GOT3 (cell line): Measurements from ENCODE around the gene ADARB2.
"Not testable (repeated sequence)": the region's sequence is repeated elsewhere in the genome, so short reads cannot be mapped to it uniquely, and the experiment has no call there.

Experiments
- DNase-seq: peaks from one replicate; lab custom pipeline; 2025; ENCODE audit warnings: mixed read lengths; lab: John Stamatoyannopoulos, UW

The ADARB2 gene

GRCh38 chr10:1255600-1256431, 481.5 kb downstream of the ADARB2 start:
- no peak for DNase-seq

- no peak for DNase-seq
These were observed 482.2 kb downstream of the ADARB2 start for GRCh38 chr10:1255118-1255517.

GRCh38 chr10:1253523-1254353, 483.6 kb downstream of the ADARB2 start:
- no peak for DNase-seq

GRCh38 chr10:1251769-1252168, 485.6 kb downstream of the ADARB2 start:
- no peak for DNase-seq

- DNase-seq = no peak
These were observed 488.0 kb downstream of the ADARB2 start for GRCh38 chr10:1249142-1249920.

- not testable (repeated sequence) for DNase-seq
These were observed 489.1 kb downstream of the ADARB2 start for GRCh38 chr10:1248262-1248630.

- DNase-seq = no peak
These were observed 489.6 kb downstream of the ADARB2 start for GRCh38 chr10:1247598-1248261.

- DNase-seq = no peak
These were observed 492.8 kb downstream of the ADARB2 start for GRCh38 chr10:1244493-1244892.

- DNase-seq = no peak
These were observed 493.7 kb downstream of the ADARB2 start for GRCh38 chr10:1243486-1244234.

GRCh38 chr10:1242975-1243374, 494.4 kb downstream of the ADARB2 start:
- DNase-seq = no peak

- no peak for DNase-seq
These were observed 495.1 kb downstream of the ADARB2 start for GRCh38 chr10:1241973-1242935.

GRCh38 chr10:1241322-1241890, 495.9 kb downstream of the ADARB2 start:
- no peak for DNase-seq

GRCh38 chr10:1240341-1240775, 497.0 kb downstream of the ADARB2 start:
- DNase-seq = no peak

GRCh38 chr10:1233031-1233430, 504.3 kb downstream of the ADARB2 start:
- no peak for DNase-seq

- DNase-seq = no peak
These were observed 505.0 kb downstream of the ADARB2 start for GRCh38 chr10:1232164-1232911.

GRCh38 chr10:1230592-1231275, 506.6 kb downstream of the ADARB2 start:
- DNase-seq = no peak

- no peak for DNase-seq
These were observed 507.2 kb downstream of the ADARB2 start for GRCh38 chr10:1230138-1230537.

- no peak for DNase-seq
These were observed 507.8 kb downstream of the ADARB2 start for GRCh38 chr10:1229574-1229973.
